Mucosa of descending colon (tissue), 3 donors: ENCODE results near the gene PHF19. TPM values are rescaled to one million over a fixed set of nuclear protein-coding genes. Genes with fewer than 3 reads are reported as not detected.

Source experiments
- ATAC-seq: fragments of 200-7000 bp; cut with Tn5 transposase; one replicate; pipeline ENCODE4 v1.9.1; 2020; ENCODE audit warnings: mild to moderate bottlenecking, moderate library complexity
- DNase-seq, 3 donors: peaks; one replicate each; pipeline ENCODE4 v3.0.0-alpha.2; 2020
- H3K36me3 ChIP-seq: fragments of 200-600 bp; one replicate; pipeline ENCODE4 v1.8.0; 2021; ENCODE audit warnings: low read depth, mild to moderate bottlenecking
- H3K4me1 ChIP-seq: fragments of 200-600 bp; one replicate; pipeline ENCODE4 v1.8.0; 2021; ENCODE audit warnings: low read depth, mild to moderate bottlenecking
- H3K4me3 ChIP-seq: fragments of 200-600 bp; one replicate; pipeline ENCODE4 v1.8.0; 2021; ENCODE audit warnings: mild to moderate bottlenecking
- H3K9me3 ChIP-seq: fragments of 200-600 bp; one replicate; pipeline ENCODE4 v1.8.0; 2021; ENCODE audit warnings: mild to moderate bottlenecking
- intact Hi-C, 2 donors: fragments of 100-400 bp; cut with DNase I in 1 of 2; cut with micrococcal nuclease in 1 of 2; formaldehyde crosslinking; loops; one replicate each; pipeline versions ENCODE4 v1.11.0 to v1.11.1; 2022; cut with DNase I, micrococcal nuclease
- total RNA-seq, 3 donors: library from RNA; stranded (reverse); fragmentation: NEBNext Ultra II Directional in 2 of 3; extraction: Animal tissue kit (Norgen Biotek cat#: 25700) in 2 of 3; gene quantifications; one replicate each; pipeline versions ENCODE4 v1.2.1 to v1.2.4, GENCODE V29; 2021 to 2023
- TF ChIP-seq, protein P1 (sequence below): fragments of 200-600 bp; IDR thresholded peaks from one replicate; pipeline ENCODE4 v1.8.0; 2022; ENCODE audit warnings: antibody characterized with exemption, mild to moderate bottlenecking
- donor health status: DM: no; HTN: no; CAD: no; lungs with moderate emphysema.
- donor health status: DM: no; HTN: no; CAD: no.
- donor health status: DM: no; HTN: yes; CAD: no.

Gene PHF19
- total RNA-seq, 3 donors from 2014 or later: 9.8 to 33.6 (median 26.6) TPM

GRCh38 chr9:120874226-120875194 is 2.5 kb downstream of the PHF19 start:
- Histone ChIP-seq H3K4me3 (no peak overlapping the region), H3K36me3 (no peaks in the 10 kb centered on the region), H3K9me3 (no peaks in the 10 kb centered on the region), H3K4me1 (peaks cover 6% of the 10 kb centered on the region)
- intact Hi-C loops: loop anchor here (5.0 kb wide), 1 partner anchor 63 kb away; no protein-coding TSS in a partner anchor
- DNase-seq (no peak), ATAC-seq (no peak)
- TF ChIP-seq, protein P1, sequence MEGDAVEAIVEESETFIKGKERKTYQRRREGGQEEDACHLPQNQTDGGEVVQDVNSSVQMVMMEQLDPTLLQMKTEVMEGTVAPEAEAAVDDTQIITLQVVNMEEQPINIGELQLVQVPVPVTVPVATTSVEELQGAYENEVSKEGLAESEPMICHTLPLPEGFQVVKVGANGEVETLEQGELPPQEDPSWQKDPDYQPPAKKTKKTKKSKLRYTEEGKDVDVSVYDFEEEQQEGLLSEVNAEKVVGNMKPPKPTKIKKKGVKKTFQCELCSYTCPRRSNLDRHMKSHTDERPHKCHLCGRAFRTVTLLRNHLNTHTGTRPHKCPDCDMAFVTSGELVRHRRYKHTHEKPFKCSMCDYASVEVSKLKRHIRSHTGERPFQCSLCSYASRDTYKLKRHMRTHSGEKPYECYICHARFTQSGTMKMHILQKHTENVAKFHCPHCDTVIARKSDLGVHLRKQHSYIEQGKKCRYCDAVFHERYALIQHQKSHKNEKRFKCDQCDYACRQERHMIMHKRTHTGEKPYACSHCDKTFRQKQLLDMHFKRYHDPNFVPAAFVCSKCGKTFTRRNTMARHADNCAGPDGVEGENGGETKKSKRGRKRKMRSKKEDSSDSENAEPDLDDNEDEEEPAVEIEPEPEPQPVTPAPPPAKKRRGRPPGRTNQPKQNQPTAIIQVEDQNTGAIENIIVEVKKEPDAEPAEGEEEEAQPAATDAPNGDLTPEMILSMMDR: no peak

- Histone ChIP-seq H3K9me3 (no peaks in the 10 kb centered on the region), H3K4me1 (peaks cover 9% of the 10 kb centered on the region), H3K4me3 (no peak overlapping the region), H3K36me3 (no peaks in the 10 kb centered on the region)
- intact Hi-C loops: no loop called here
- DNase-seq (no peak), ATAC-seq (no peak)
- TF ChIP-seq, protein P1: no peak
Observed at GRCh38 chr9:120873512-120873911, 3.5 kb downstream of the PHF19 start.

DNA sequence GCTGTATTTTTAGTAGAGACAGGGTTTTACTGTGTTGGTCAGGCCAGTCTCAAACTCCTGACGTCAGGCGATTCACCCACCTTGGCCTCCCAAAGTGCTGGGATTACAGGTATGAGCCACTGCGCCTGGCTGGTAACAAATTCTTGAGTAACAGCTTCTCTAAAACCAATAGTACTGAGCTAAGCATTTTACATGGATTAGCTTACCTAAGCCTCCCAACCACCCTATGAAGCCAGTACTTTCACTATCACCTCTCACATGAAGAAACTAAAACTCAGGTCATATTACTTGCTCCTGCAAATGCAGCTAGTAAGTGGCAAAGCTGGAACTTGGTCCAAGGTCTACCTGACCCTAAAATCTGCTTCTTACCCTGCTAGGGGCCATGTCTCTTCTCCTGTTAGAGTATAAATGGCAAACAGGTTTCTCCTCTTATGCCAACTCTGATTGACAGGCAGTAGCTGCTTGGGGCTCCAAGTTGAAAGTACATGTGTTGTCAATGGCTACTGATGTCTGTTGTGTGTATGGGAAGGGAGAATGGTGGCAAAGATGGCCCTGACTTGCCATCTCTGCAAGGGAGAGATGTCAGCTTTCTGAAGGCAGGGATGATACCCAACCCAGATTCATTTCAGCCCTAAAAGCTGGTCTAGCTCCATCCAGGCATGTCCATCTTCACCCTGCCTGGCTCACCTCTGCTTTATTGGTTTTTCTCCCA is 4.0 kb downstream of the PHF19 start:
- no peak for ATAC-seq
- TF ChIP-seq, protein P1: no peak
- intact Hi-C loops: no loop called here
- no peaks in the 10 kb centered on the region for H3K9me3 ChIP-seq
- no peaks in the 10 kb centered on the region for H3K36me3 ChIP-seq
- DNase-seq: no peak
- H3K4me1 ChIP-seq: peaks cover 11% of the 10 kb centered on the region
- H3K4me3 ChIP-seq: no peak overlapping the region

DNA sequence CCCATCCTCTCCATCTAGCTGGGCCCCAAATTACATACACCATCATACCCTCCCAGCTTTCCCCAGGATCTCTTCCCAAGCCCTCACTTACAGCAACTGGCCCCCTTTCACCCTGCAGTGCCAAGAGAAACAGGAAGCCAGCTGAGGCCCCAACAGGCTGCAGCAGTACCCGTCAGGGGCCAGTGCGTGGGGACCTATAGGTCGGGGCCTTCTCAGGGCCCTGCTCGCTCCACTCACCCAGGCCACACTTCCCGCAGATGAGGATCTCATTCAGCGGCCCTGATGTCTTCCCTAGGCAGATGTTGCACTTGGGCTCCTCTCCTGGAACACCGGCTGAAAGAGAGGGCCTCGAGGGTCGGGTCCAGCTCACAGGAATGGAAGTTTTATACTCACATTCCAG is 6.8 kb downstream of the PHF19 start:
- Histone ChIP-seq H3K4me1 (peaks cover 9% of the 10 kb centered on the region), H3K4me3 (no peak overlapping the region), H3K9me3 (no peaks in the 10 kb centered on the region), H3K36me3 (no peaks in the 10 kb centered on the region)
- TF ChIP-seq, protein P1: no peak
- ATAC-seq: no peak
- no peak for DNase-seq
- intact Hi-C loops: no loop called here

- DNase-seq: peak in 2 of 3 donors; percentile 53 to 68
- Histone ChIP-seq H3K4me3 (no peak overlapping the region), H3K4me1 (peaks cover 9% of the 10 kb centered on the region), H3K36me3 (no peaks in the 10 kb centered on the region), H3K9me3 (no peaks in the 10 kb centered on the region)
- intact Hi-C loops: no loop called here
- TF ChIP-seq, protein P1: no peak
- ATAC-seq: no peak
Observed at GRCh38 chr9:120869726-120870125, 7.3 kb downstream of the PHF19 start.
